AG04450 (cell line): ENCODE data around the gene GRM2. TPM values are rescaled to one million over a fixed set of nuclear protein-coding genes. Genes with fewer than 3 reads are reported as not detected.

Experiments used
- CTCF ChIA-PET: fragments of 300-600, 350-600 bp; formaldehyde crosslinking; extraction: SDS; loops from one replicate; lab custom pipeline; 2022; ENCODE audit warnings: antibody characterized with exemption, inconsistent platforms; lab: Charles Lee
- POLR2A ChIA-PET: fragments of 350-600 bp; formaldehyde crosslinking; extraction: SDS; loops from one replicate; lab custom pipeline; 2021; ENCODE audit warnings: antibody characterized with exemption, inconsistent platforms; lab: Yijun Ruan, JAX
- DNase-seq: peaks from one replicate; pipeline ENCODE4 v3.0.0-alpha.2; 2011; ENCODE audit warnings: low read depth, low spot score
- H3K27ac ChIP-seq: one replicate; pipeline ENCODE4 v1.5.1; 2012; ENCODE audit warnings: low read depth, low read length, control low read depth
- H3K27me3 ChIP-seq: one replicate; pipeline ENCODE4 v1.6.0; 2012; ENCODE audit warnings: low read length; ENCODE audit not compliant: control insufficient read depth, insufficient read depth
- H3K4me3 ChIP-seq: 2 replicates; pipeline ENCODE4 v1.5.1; 2011; ENCODE audit warnings: mild to moderate bottlenecking, low read depth, low read length, control low read depth
- H3K9me3 ChIP-seq: 2 replicates; pipeline ENCODE4 v1.5.1; 2012; ENCODE audit warnings: low read length; ENCODE audit not compliant: control insufficient read depth, insufficient read depth
- polyA minus RNA-seq: library from RNA; depleted of rRNA, polyadenylated mRNA; stranded (reverse); fragments of >200 nt; gene quantifications from 2 replicates; pipeline ENCODE4 v1.2.3, GENCODE V29; 2011; rRNA and poly(A)+ RNA removed
- polyA plus RNA-seq: library from polyadenylated mRNA; depleted of rRNA; stranded (reverse); fragments of >200 nt; gene quantifications from 2 replicates; pipeline ENCODE4 v1.2.3, GENCODE V29; 2011; rRNA removed
- TF ChIP-seq, protein P1 (sequence below): IDR thresholded peaks from 2 replicates; pipeline ENCODE4 v1.5.1; 2011; ENCODE audit warnings: low read depth, low read length, control low read depth, inconsistent platforms

Gene GRM2
- polyA plus RNA-seq: 0.01 TPM in 1 of 2 replicates, not detected in the other
- polyA minus RNA-seq: not detected in 2 replicates

DNA sequence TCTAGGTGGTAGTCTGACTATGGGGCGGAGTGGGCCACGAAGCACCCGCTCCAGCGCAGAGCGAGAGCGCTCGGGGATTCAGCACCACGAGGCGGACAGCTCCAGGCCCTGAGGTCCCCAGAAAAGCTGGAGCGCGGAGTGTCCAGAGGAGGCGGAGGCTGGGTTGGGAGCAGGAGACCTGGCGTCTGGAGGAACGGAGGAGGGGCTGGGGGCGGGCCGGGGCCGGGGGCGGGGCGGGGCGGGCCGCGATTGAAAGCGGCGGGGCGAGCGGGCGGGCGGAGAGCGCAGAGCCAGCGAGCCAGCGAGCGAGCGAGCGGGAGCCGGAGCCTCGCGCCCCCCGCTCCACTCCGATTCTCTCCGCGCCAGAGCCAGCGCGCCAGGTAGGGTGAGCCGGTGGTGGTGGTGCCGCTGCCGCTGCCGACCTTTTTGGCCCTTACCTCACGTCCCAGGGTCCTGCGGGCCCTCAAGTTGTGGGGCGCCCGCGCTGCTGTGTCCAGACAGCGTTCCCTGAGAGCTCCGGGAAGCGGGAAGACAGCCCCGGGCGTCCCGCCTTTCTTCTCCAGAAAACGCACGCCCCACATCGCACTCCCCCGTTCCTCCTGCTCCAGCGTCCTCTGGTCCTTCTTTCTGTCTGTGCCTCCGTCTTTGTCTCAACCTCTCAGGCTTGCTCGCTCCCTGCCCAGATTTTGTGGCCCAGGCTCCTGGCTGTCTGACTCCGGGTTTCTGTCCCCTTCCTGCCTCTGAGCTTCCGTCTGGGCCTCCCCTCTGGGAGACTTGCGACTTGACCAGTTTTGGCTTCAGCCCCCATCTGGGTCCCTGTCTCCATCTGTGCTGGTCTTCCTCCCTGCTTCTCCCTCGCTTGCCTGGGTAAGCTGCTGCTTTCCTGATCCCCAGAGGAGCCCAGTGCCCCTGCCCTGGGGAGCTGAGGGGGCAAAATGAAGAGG lies at the start of gene GRM2:
Gene GRM2 (plus strand): TSS at position 281 of the 944 bp plus-strand sequence. CDS start 1,916 bp downstream, outside the sequence.
- peak within 1 kb of the TSS; percentile 53 for H3K4me3 ChIP-seq
- peaks cover 21% of the 10 kb centered on the region for H3K27me3 ChIP-seq
- H3K27ac ChIP-seq: no peak within 1 kb of the TSS
- ChIA-PET POLR2A (no interaction called here), CTCF (interaction anchor here (1.1 to 1.8 kb wide), 2 partner anchors 12 to 25 kb away, joined by 3 read pairs; no protein-coding TSS in a partner anchor)
- DNase-seq: peak; percentile 38
- no peaks in the 10 kb centered on the region; the same call in 1 of the 2 replicates for H3K9me3 ChIP-seq
- TF ChIP-seq, protein P1, sequence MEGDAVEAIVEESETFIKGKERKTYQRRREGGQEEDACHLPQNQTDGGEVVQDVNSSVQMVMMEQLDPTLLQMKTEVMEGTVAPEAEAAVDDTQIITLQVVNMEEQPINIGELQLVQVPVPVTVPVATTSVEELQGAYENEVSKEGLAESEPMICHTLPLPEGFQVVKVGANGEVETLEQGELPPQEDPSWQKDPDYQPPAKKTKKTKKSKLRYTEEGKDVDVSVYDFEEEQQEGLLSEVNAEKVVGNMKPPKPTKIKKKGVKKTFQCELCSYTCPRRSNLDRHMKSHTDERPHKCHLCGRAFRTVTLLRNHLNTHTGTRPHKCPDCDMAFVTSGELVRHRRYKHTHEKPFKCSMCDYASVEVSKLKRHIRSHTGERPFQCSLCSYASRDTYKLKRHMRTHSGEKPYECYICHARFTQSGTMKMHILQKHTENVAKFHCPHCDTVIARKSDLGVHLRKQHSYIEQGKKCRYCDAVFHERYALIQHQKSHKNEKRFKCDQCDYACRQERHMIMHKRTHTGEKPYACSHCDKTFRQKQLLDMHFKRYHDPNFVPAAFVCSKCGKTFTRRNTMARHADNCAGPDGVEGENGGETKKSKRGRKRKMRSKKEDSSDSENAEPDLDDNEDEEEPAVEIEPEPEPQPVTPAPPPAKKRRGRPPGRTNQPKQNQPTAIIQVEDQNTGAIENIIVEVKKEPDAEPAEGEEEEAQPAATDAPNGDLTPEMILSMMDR: 0 out of 2 replicates have a peak, but pooled peaks have one; percentile 6

GRCh38 chr3:51657234-51657633 lies 49.6 kb upstream of the GRM2 start:
- no peaks in the 10 kb centered on the region for H3K9me3 ChIP-seq
- no peak for DNase-seq
- CTCF ChIA-PET: interaction anchor here (1.2 to 3.4 kb wide), 2 partner anchors 12 to 25 kb away, joined by 3 to 33 read pairs; no protein-coding TSS in a partner anchor
- H3K4me3 ChIP-seq: no peak overlapping the region
- H3K27me3 ChIP-seq: no peaks in the 10 kb centered on the region
- TF ChIP-seq, protein P1: no peak
- no peak overlapping the region for H3K27ac ChIP-seq
- POLR2A ChIA-PET: no interaction called here

DNA sequence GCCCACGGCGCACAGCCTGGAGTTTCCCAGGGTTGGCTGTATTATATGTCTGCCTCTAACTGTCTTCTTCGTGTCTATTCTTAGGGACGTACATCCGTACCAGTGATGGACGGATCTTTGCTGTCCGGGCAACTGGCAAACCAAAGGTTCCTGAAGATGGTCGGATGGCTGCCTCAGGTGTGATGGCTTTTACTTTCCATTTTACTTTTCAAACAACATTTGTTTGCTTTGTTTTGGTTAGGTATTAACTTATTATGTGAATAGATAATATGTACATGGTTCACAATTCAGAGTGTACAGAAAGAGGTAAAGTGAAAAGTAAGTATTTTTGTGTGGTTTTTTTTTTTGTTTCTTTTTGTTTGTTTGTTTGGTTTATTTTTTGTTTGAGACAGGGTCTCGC lies 46.9 kb upstream of the GRM2 start:
- Histone ChIP-seq H3K4me3 (no peak overlapping the region), H3K27ac (no peak overlapping the region), H3K27me3 (no peaks in the 10 kb centered on the region), H3K9me3 (no peaks in the 10 kb centered on the region; the same call in 1 of the 2 replicates)
- CTCF ChIA-PET: interaction anchor here (3.4 kb wide), 1 partner anchor 9 kb away, joined by 33 read pairs; no protein-coding TSS in a partner anchor
- POLR2A ChIA-PET: no interaction called here
- TF ChIP-seq, protein P1: no peak
- DNase-seq: no peak

DNA sequence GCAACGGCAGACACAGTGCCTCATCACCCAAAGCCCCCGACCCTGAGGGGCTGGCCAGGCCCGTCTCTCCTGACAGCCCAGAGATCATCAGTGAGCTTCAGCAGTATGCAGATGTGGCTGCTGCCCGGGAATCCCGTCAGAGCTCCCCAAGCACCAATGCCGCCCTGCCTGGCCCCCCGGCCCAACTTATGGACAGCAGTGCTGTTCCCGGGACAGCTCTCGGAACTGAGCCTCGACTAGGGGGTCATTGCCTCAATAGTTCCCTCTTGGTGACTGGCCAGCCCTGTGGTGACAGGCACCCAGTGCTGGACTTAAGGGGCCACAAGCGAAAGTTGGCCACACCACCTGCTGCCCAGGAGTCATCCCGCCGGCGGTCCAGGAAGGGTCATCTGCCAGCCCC lies 44.4 kb upstream of the GRM2 start:
- Histone ChIP-seq H3K9me3 (no peaks in the 10 kb centered on the region; the same call in 1 of the 2 replicates), H3K27ac (no peak overlapping the region), H3K27me3 (no peaks in the 10 kb centered on the region), H3K4me3 (no peak overlapping the region)
- POLR2A ChIA-PET: no interaction called here
- no peak for DNase-seq
- TF ChIP-seq, protein P1: no peak
- CTCF ChIA-PET: no interaction called here

DNA sequence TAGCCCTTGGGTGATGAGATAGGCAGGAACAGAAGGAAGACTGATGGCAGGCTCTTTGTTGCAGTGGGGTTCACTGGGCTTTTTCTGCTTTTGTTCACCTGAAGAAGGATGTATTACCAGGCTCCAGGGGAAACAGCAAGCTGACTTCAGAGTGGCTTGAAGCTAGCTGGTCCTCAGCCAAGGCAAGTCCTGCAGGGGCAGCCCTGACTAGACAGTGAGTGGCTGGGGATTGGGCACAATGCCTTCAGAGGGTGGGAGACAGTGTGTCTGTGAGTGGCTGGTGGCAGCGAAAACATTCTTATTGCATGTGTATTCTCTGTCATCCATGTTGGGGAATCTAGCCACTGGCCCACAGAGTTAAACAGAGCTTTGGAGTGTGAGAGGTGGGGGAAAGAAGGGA lies 38.1 kb upstream of the GRM2 start:
- no peaks in the 10 kb centered on the region for H3K27me3 ChIP-seq
- no peak overlapping the region for H3K27ac ChIP-seq
- DNase-seq: no peak
- H3K9me3 ChIP-seq: no peaks in the 10 kb centered on the region
- CTCF ChIA-PET: interaction anchor here (0.5 to 6.5 kb wide), 15 partner anchors 10 to 279 kb away, joined by 3 to 224 read pairs (median 7); partner anchors contain the start of gene DCAF1
- TF ChIP-seq, protein P1: no peak
- POLR2A ChIA-PET: interaction anchor here (3.9 kb wide), 1 partner anchor 169 kb away, joined by 20 read pairs; the partner anchor contains the start of gene DCAF1
- H3K4me3 ChIP-seq: no peak overlapping the region
